GM19240 (cell line): ENCODE data around the gene PACRG.

Source experiments
- DNase-seq: peaks from one replicate; pipeline ENCODE4 v3.0.0; 2011; ENCODE audit warnings: low spot score; ENCODE audit not compliant: insufficient read length

The PACRG gene

GRCh38 chr6:163348789-163349680 is 621.3 kb downstream of the PACRG start:
- DNase-seq, result no peak

DNA sequence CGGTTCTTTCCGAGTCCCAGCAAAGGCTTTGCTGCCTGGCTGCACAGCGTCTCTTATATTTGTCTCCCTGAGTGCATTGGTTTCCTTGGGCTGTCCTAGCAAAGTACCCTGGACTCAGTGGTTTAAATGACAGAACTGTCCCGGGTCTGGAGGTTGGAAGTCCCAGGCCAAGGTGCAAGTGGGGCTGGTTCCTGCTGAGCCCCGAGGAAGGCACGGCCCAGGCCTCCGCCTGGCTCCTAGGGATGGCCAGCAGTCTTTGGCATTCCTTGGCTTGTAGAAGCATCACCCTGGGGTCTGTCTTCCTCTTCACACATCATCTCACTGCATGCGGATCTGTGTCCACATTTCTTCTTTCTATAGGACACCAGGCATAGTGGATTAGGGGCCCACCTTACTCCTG is 621.9 kb downstream of the PACRG start:
- DNase-seq, result no peak

DNA sequence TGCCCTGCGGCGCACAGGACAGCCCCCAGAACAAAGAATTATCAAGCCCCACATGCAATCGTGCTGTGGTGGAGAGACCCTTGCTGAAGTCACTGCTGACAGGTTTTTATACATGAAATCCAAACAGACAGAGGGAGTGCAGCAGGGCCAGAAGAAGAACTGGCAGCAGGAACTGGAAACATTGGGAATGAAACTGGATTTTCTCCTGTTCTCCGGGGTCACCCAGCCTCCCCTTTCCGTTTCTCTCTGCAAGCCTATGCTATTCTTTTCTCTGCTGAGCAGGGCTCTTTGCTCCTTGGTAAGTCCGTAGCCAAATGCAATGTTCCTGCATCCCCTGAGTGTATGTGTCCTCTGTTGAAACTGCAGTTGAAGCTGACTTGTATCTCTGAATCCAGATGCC is 623.2 kb downstream of the PACRG start:
- no peak for DNase-seq

- DNase-seq, result no peak
Observed at GRCh38 chr6:163352011-163352685, 624.4 kb downstream of the PACRG start.

- DNase-seq, result no peak
Observed at GRCh38 chr6:163352966-163353365, 625.2 kb downstream of the PACRG start.

GRCh38 chr6:163354085-163354484 is 626.3 kb downstream of the PACRG start:
- no peak for DNase-seq

DNA sequence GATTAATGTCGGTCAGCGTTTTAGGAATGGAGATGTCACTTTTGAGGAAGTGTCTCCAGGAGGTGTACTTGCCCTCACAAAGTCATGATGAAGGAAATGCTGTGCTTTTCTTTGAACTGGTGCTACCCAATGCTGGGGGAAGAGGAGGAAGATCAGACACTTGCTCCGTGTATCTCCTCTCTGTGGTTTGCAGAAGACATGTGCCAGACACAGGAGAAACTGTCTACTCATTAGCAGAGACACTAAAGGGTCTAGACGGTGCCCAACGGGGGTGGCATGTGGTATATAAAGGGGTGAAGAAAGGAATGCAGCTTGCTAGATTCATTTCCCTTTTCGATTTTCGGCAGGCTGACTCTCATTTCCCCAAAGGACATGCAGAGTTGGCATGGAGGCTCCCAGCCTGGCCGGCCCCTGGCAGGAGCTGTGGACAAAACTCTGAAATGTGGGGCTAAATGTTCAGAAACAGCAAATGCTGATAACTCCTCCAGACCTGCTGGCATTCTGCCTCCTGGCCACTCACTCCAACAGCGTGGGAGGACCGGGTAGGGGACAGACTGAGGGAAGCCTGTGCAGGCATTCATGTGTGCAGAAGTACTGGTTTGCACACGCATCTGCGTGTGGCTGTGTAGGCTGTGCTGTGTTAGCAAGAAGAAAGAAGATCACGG is 627.1 kb downstream of the PACRG start:
- DNase-seq, result no peak

DNA sequence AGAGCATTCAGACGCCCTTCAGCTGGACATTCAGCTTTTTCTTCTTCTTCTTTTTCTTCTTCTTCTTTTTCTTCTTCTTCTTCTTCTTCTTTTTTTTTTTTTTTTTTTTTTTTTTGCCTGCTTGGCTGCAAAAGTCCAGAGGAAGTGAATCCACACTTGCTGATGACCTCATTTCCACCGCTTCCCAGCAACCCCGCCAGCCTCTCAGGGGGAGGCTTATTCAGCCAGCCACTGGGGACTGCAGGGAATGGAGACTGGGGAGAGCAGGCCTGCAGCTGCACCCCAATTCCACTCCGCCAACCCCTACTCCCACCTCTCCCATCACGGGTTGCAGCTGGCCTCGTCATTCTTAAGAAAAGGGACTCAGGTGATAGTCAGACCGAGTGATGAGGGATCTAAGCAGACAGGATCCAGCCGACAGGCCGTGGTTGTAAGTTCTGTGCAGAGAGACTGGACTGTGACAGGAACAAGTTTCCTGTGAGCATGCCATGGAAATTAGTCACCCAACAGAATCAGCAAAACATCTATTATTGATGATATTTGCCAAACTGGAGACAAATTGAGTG is 627.7 kb downstream of the PACRG start:
- no peak for DNase-seq

GRCh38 chr6:163356324-163356723 is 628.5 kb downstream of the PACRG start:
- DNase-seq, result no peak

DNA sequence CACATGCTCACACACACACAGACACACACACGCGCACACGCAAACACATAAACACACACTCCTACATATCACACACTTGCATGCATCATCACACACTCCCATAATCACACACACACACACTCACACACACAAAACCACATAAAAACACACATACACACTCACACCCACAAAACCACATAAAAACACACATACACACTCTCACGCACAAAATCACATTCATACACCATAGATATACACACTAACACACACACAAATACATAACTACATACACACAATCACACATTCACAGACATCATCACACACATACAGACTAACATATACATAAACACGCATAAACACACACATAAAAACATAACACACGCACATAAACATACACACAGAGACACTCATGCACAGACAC is 629.0 kb downstream of the PACRG start:
- DNase-seq, result no peak

DNA sequence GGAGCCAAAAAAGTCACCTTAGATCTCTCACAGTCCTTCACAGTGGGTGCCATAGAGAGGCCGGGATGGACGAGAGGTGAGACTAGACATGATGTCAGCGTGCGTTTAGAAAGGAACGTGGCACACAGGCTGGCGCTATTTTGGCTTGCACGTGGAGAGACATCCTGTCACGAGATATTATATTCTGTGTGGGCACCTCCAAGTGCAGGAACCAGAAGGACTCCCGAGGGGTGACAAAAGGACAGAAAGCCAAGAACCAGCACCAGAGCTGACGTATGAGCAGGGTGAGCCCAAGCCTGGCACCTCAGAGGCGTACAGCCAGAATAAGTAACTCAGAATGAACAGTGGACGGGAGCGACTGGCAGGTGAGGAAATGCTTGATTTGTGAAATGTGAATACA is 636.9 kb downstream of the PACRG start:
- no peak for DNase-seq
